OCI-LY3 (cell line): Measurements from ENCODE around the gene FAM184B.

Experiments used
- H2AFZ ChIP-seq: fragments of 200-600, 300-600 bp; shearing (Covaris generic); 2 replicates; pipeline ENCODE4 v1.6.0; 2014; ENCODE audit warnings: antibody characterized with exemption, low read depth, low read length
- H3K27ac ChIP-seq: fragments of 200-600, 300-600 bp; sonication (generic); 2 replicates; pipeline ENCODE4 v1.5.1; 2014; ENCODE audit warnings: mild to moderate bottlenecking, low read length, moderate library complexity, mixed read lengths
- H3K27me3 ChIP-seq: fragments of 200-600, 300-600 bp; sonication (generic); 2 replicates; pipeline ENCODE4 v1.6.1; 2014; ENCODE audit warnings: low read depth, low read length, mixed read lengths
- H3K36me3 ChIP-seq: fragments of 200-600, 300-600 bp; sonication (generic); replicated peaks from 2 replicates; pipeline ENCODE3; 2014; ENCODE audit warnings: low read depth, low read length, mixed read lengths
- H3K4me1 ChIP-seq: fragments of 300-600, 200-600 bp; sonication (generic); 2 replicates; pipeline ENCODE4 v1.6.1; 2014; ENCODE audit warnings: low read length, mixed read lengths
- H3K4me2 ChIP-seq: fragments of 200-600, 300-600 bp; sonication (generic); 2 replicates; pipeline ENCODE4 v1.6.1; 2014; ENCODE audit warnings: low read length, mixed read lengths
- H3K4me3 ChIP-seq: fragments of 300-600, 200-600 bp; sonication (generic); 2 replicates; pipeline ENCODE4 v1.5.1; 2014; ENCODE audit warnings: antibody characterized with exemption, mild to moderate bottlenecking, low read length, moderate library complexity
- H3K79me2 ChIP-seq: fragments of 300-600, 200-600 bp; shearing (Covaris generic); 2 replicates; pipeline ENCODE4 v1.6.1; 2014; ENCODE audit warnings: mild to moderate bottlenecking, low read length, mixed read lengths
- H3K9ac ChIP-seq: fragments of 300-600, 200-600 bp; shearing (Covaris generic); 2 replicates; pipeline ENCODE4 v1.6.0; 2014; ENCODE audit warnings: mild to moderate bottlenecking, low read length, moderate library complexity
- H3K9me3 ChIP-seq: fragments of 200-600, 300-600 bp; shearing (Covaris generic); 2 replicates; pipeline ENCODE4 v1.6.1; 2014; ENCODE audit warnings: low read length, mixed read lengths; ENCODE audit not compliant: insufficient read depth
- H4K20me1 ChIP-seq: fragments of 200-600, 300-600 bp; sonication (generic); 2 replicates; pipeline ENCODE4 v1.6.1; 2016; ENCODE audit warnings: low read length, mixed read lengths; ENCODE audit not compliant: insufficient read depth
- CTCF ChIP-seq: fragments of 200-600, 300-600 bp; sonication (generic); IDR thresholded peaks from 2 replicates; pipeline ENCODE4 v1.5.1; 2014; ENCODE audit warnings: antibody characterized with exemption, low read length, low read depth
- EZH2phosphoT487 ChIP-seq: fragments of 200-600 bp; shearing (Covaris generic); IDR thresholded peaks from 2 replicates; pipeline ENCODE4 v1.6.1; 2018; ENCODE audit warnings: antibody characterized with exemption, mixed run types, low read depth

The FAM184B gene

GRCh38 chr4:17704020-17704650 lies 77.3 kb downstream of the FAM184B start:
- Histone ChIP-seq H3K27ac (no peak overlapping the region), H3K27me3 (no peaks in the 10 kb centered on the region), H3K9me3 (peaks cover 11% of the 10 kb centered on the region; the same call in 1 of the 2 replicates), H3K36me3 (no peaks in the 10 kb centered on the region), H3K4me2 (no peak overlapping the region), H3K79me2 (no peaks in the 10 kb centered on the region), H3K9ac (no peak overlapping the region), H2AFZ (no peak overlapping the region), H3K4me1 (no peaks in the 10 kb centered on the region), H4K20me1 (no peaks in the 10 kb centered on the region), H3K4me3 (no peak overlapping the region)
- TF ChIP-seq CTCF = no peak
- no peak for TF ChIP-seq EZH2phosphoT487

GRCh38 chr4:17702641-17703040 lies 78.8 kb downstream of the FAM184B start:
- no peaks in the 10 kb centered on the region for H4K20me1 ChIP-seq
- H3K4me2 ChIP-seq = no peak overlapping the region
- no peak overlapping the region for H3K4me3 ChIP-seq
- TF ChIP-seq CTCF (no peak), EZH2phosphoT487 (no peak)
- H3K27me3 ChIP-seq = no peaks in the 10 kb centered on the region
- no peak overlapping the region for H3K9ac ChIP-seq
- no peaks in the 10 kb centered on the region for H3K36me3 ChIP-seq
- peaks cover 15% of the 10 kb centered on the region; the same call in 1 of the 2 replicates for H3K9me3 ChIP-seq
- H3K27ac ChIP-seq = no peak overlapping the region
- H3K4me1 ChIP-seq = no peaks in the 10 kb centered on the region
- H2AFZ ChIP-seq = no peak overlapping the region
- H3K79me2 ChIP-seq = no peaks in the 10 kb centered on the region

- Histone ChIP-seq H3K79me2 (no peaks in the 10 kb centered on the region), H3K9me3 (peaks cover 15% of the 10 kb centered on the region; the same call in 1 of the 2 replicates), H3K27me3 (no peaks in the 10 kb centered on the region), H2AFZ (no peak overlapping the region), H3K36me3 (no peaks in the 10 kb centered on the region), H4K20me1 (no peaks in the 10 kb centered on the region), H3K27ac (no peak overlapping the region), H3K9ac (no peak overlapping the region), H3K4me2 (no peak overlapping the region), H3K4me3 (no peak overlapping the region), H3K4me1 (no peaks in the 10 kb centered on the region)
- TF ChIP-seq CTCF (no peak), EZH2phosphoT487 (no peak)
Observed at GRCh38 chr4:17701882-17702281, 79.5 kb downstream of the FAM184B start.

- no peaks in the 10 kb centered on the region for H3K79me2 ChIP-seq
- no peaks in the 10 kb centered on the region for H4K20me1 ChIP-seq
- TF ChIP-seq EZH2phosphoT487 (no peak), CTCF (no peak)
- H3K4me1 ChIP-seq = no peaks in the 10 kb centered on the region
- H3K36me3 ChIP-seq = no peaks in the 10 kb centered on the region
- H3K9me3 ChIP-seq = peaks cover 15% of the 10 kb centered on the region; the same call in 1 of the 2 replicates
- no peak overlapping the region for H3K27ac ChIP-seq
- H3K4me3 ChIP-seq = no peak overlapping the region
- H3K4me2 ChIP-seq = no peak overlapping the region
- H2AFZ ChIP-seq = no peak overlapping the region
- no peak overlapping the region for H3K9ac ChIP-seq
- no peaks in the 10 kb centered on the region for H3K27me3 ChIP-seq
Observed at GRCh38 chr4:17701138-17701839, 80.1 kb downstream of the FAM184B start.
